Measurements from ENCODE around the gene CEP44.
"Not testable (repeated sequence)": the region's sequence is repeated elsewhere in the genome, so short reads cannot be mapped to it uniquely, and the experiment has no call there.

The CEP44 gene

DNA sequence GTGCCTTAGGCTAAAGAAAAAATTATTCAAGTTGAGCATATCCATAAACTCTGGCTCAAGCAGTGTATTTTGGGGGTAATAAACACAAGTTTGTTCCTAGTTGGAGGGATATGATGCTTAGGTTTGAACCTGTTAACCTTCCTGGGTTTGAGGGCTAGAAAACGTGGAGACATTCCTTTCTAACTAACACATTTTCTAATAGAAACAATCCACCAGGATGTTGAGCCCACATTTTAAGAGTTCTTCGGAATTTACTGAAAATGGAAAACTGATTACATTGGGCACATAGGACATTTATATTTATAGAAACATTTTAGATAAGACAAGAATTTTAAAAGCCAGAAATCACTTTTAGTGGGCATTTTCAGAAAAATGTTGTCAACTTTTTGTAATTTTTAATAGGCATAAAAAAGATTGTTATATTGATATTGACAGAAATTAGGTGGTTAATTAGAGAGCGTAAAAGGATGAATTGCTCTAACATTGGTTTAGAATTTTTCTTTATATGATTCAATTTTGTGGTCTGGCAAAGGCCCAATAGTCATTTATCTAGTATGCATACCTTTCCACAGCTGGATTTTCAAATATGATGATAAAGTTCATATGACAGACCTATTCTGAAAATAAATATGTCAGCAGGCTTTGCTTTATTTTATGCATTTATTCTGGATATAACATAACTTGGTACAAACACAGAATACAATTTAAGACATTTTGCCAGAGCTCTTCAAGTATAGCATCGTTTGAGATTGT, 49.2 kb downstream of the CEP44 start:
- no peak for DNase-seq

DNA sequence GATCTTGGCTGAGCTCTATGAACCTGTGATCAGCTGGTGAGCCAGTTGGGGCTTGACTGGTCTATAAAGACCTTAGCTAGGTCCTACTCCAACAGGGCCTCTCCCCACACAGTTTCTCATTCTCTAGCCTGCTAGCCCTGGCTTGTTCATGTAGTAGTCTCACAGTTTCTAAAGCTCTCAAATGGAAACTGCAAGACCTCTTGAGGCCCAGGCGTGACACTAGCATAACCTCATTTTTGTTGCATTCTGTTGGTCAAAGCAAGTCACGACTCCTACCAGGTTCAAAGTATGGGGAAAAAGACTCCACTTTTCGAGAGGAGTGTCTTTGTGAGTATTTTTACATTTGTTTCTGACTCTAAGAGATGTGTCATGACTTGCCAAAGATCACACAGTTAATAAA, 50.9 kb downstream of the CEP44 start:
- no peak for DNase-seq

DNA sequence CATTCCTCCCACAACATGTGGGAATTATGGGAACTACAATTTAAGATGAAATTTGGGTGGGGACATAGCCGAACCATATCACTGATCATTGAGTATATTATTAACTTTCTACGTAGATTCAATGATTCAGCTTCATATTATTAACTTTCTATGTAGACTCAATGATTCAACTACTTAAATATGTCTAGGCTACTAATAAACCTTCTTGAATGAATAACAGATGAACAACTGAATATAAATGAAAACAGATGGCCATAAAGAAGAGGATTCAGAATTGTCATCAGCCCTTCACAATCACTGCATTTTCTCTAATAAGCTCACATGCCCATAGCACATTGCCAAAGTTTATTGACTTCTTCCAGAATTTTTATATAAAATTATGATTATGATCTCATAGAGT, 57.0 kb downstream of the CEP44 start:
- DNase-seq = no peak

DNA sequence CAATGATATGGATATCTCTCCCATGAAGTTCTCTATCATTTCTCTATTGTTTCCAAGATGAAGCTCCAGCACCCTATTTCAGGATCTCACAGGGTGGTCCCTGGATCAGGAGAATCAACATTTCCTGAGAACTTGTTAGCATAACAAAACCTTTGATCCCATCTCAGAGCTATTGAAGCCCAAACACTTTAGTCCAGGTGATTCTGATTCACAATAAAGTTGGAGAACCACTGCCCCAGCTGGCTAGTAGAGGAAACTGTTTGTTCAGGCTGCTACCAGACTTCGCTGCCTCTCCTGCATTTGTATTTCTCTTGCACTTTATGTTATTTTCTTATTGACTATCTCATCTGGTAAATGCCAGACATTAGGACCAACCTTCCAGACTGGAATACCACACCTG, 65.4 kb downstream of the CEP44 start:
- no peak for DNase-seq

DNA sequence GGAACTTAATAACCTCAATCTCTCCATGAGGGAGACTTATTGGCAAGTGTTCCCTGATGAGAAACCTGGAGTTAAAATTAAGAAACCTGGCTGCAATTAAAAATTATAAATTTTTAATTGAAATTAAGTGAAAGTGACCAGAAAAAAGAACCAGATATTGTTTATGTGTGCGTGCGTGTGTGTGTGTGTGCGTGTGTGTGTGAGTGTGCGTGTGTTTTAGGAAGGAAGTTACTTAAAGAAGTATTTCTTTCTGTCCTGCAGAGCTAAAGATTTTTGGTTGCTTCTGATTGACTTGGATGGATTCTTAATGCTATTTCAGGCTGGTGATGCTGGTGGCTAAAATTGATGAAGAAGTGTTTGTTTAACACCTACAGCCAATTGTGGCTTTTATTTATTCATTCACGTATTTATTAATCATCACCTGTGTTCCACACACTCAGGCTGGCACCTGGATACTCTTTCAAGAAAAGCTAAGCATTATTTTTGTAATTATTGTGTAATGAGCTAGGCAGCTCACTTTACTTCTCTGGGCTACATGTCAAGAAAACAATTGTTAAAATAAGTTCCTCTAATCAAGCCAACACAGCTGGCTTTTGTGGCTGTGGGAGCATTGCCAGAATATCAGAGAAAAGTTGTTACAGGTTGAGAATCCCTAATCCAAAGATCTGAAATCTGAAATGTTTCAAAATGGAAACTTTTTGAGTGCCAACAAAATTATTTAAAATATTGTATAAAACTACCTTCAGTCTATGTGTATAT, 68.5 kb downstream of the CEP44 start:
- DNase-seq = no peak

DNA sequence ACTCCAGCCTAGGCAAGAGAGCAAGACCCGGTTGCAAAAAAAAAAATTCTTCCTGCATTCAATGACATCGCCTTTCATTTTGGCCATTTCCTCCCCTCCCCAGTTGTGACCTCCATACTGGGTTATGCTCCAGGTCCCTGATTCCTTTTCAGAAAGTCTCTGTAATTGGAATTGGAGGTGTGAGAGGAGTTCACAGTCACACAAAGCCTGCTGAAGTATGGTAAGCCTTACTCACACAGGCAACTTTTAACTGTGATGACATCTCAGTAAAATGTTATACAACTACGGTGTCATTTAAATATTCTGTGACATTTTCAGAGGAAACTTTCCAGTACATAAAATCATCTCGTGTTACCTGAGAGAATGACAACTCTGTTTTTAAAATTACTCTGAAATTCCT, 73.6 kb downstream of the CEP44 start:
- DNase-seq = no peak

DNA sequence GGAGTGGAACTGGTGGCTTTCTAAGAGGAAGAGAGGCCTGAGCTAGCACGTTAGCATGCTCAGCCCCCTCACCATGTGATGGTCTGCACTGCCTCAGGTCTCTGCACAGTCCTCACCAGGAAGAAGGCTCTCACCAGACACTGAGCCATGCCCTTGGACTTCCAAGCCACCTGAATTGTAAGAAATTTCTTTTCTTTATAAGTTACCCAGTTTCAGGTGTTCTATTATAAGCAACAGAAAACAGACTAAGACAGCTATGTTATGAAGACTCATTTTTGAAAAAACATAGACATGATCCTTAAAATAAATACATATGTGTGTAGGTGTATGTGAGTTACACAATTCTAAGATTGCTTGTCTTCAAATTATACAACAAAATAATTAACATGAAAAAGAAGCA, 74.7 kb downstream of the CEP44 start:
- no peak for DNase-seq

DNA sequence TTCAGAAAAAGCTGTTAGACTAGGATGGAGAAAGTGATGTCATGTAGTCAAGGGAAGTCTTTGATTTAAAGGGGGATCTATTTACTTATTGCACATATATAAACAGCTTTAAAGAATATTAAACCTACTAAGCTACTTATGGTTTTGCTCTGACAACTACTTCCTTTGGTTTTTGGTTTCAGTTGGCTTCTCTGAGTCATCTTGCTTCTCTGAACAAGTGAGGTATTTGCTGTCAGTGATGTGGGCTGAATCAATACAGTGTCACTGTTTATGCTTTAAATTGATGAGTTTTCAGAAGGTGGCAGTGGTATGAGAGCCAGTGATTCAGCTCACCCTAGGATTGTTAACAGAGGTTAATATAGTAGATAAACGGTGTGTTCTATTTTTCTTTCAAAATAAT, 75.1 kb downstream of the CEP44 start:
- no peak for DNase-seq

DNA sequence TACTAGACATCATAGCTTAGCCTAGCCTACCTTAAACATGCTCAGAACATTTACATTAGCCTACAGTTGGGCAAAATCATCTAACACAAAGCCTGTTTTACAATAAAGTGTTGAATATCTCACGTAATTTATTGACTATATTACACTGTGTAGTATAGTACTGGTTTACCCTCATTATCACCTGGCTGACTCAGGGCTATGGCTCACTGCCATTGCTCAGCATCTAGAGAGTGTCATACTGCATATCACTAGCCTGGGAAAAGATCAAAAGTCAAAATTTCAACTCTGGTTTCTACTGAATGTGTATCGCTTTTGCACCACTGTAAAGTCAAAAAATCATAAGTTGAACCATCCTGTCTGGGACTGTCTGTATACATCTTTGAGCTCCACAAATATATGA, 78.6 kb downstream of the CEP44 start:
- no peak for DNase-seq

DNA sequence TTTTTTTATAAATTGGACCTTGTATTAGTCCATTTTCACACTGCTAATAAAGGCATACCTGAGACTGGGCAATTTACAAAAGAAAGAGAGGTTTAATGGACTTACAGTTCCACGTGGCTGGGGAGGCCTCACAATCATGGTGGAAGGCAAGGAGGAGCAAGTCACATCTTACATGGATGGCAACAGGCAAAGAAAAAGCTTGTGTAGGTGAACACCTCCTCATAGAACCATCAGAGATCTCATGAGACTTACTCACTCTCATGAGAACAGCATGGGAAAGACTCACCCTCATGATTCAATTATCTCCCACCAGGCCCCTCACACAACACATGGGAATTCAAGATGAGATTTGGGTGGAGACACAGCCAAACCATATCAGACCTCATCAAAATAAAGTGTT, 80.1 kb downstream of the CEP44 start:
- not testable (repeated sequence) for DNase-seq

DNA sequence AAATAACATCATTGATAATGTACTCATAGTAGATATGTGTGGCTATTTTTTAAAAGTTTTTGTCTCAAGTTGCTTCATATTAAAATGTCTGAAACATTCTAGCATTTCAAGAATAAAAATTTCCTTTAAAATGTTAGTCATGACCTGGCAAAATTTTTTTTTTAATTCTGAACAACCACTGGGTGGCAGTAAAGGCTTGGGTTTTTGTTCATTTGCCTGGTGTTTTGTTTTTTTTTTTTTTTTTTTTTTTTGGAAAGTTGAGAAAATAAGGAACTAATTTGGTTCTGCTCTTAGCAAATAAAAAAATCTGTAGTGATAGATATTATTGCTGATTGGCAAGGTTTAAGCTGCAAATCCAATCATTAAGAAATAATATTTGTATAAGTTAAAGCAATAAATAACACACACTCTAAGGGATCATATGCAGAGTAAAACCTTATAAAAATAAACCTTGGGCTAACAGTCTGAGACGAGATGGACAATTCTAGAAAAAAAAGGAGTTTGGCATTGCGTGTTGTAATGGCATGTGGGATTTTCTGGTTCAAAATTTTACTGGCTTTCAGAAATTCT, 81.4 kb downstream of the CEP44 start:
- DNase-seq = no peak

DNA sequence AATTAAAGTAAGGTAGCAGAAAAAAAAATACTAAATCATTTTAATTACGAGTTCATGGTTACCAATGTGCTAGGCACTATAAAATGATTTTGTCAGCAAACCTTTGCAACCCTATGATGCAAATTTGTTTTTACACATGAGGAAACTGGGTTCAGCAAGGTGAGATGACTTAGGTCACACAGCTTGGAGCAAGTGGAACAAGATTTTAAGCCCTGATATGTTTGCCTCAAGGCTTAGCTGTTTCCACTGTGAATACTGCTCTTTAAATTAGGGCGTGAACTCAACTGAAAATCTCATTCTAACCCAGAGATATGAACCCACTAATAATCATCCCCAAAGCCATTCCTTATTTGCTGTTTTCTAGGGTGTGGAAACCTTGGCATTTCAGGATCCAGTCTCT, 86.3 kb downstream of the CEP44 start:
- DNase-seq = no peak

DNA sequence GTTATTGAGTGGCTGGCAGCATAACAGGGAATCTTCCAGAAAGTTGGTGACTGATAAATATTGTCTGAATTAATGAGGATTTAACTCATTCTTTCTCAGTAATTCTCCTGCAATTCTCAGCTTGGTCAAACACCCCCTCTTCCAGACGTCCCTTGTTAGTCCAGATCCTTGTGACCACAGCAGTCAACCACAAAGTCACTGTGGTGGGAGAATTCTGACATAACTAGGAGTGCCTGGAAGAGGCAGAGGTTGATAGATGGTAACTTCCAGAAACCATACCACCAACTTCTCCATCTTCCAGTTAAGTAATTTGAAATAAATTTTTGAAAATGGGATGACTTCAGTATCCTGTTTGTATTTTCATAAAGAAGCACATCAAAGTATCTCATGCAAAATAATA, 90.1 kb downstream of the CEP44 start:
- DNase-seq = no peak

DNA sequence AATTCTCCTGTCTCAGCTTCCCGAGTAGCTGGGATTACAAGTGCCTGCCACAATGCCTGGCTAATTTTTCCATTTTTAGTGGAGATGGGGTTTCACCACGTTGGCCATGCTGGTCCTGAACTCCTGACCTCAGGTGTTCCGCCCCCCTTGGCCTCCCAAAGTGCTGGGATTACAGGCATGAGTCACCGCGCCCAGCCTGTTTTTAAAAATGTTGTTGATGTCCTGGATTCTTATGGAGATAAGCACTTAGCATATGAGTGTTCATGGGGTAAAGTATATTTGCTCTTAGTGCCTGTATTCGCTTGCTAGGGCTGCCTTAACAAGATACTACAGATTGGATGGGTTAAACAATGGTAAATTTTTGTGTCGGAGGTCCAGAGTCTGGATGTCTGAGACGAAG, 91.7 kb downstream of the CEP44 start:
- no peak for DNase-seq

DNA sequence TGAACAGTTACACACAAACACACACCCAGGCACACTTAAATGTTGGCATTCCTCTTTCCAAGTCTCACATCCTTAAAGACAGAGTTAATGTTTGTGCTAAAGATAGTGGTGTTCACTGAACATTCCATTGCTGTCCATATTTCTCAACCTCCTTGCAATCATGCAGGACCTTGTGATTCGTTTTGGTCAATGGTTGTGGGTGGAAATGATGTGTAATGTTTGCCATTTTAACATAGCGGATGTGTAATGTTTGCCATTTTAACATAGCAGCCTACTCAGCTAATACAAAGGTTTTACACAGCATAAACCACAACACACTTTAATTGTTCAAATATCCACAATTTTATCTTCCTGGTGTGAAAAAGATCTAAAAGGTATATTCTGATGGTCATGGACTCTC, 93.9 kb downstream of the CEP44 start:
- no peak for DNase-seq

DNA sequence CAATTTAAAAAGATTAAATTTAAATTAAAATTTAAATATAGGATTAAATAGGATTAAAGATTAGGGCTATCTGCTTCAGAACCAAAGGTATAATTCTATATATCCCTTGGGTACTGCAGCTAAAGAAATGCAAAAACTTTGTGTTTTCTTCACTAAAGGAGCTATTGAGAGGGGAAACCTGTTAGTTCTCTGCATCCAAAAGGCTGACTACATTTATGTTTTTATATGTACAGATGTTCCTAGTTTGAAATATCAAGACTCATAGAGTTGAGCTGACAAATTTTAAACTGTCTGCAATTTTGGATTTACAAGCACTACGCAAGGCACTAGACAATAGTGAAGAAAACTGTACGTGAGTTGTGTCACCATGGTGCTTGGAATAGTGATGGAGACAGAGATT, 95.2 kb downstream of the CEP44 start:
- DNase-seq = no peak

DNA sequence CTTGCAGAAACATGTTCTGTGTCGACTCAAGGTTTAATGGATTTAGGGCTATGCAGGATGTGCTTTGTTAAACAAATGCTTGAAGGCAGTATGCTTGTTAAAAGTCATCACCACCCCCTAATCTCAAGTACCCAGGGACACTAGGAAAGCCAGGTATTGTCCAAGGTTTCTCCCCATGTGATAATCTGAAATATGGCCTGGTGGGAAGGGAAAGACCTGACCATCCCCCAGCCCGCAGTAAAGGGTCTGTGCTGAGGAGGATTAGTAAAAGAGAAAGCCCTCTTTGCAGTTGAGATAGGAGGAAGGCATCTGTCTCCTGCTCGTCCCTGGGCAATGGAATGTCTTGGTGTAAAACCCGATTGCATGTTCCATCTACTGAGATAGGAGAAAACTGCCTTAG, 96.5 kb downstream of the CEP44 start:
- not testable (repeated sequence) for DNase-seq

DNA sequence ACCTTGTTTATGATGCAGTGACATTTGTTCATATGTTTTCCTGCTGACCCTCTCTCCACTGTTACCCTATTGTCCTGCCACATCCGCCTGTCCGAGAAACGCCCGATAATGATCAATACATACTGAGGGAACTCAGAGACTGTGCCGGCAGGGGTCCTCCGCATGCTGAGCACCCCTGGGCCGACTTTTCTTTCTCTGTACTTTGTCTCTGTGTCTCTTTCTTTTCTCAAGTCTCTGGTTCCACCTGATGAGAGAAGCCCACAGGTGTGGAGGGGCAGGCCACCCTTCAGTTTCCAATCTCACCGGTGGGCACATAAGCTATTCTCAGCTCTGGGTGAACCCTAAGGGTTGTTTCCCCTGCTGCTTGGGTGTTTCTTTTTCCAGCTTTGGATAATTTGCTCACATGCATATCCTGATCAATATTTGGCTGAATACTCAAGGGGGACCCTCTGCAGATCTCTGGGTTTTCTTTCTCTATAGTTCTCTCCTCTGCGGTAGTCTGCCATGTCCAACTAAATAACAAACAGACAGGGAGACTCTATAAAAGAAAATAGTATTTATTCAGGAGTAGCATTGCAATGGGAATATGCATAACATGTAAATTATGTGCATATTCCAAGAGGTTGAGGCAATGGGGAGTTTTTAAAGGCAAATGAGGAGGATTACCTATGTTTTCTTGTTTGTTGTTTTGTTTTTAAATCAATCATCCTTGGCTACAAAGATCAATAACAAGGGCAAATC, 97.2 kb downstream of the CEP44 start:
- no peak for DNase-seq

DNA sequence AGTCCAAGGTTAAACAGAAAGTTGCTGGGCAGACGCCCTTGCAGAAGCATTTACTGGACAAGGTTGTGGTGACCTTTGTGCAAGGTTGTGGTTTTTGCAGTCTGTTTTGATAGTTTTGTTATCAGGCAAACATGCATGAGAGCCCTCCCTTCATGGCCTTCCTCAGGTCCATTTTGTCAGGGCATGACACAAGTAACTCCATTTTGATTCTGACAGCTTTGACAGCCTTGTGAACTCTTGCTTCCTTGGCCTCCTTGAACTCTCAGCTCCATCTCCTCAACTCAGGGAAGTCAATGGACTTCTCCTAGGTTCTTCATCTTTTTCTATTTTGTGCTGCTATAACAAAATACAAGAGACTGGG, 97.7 kb downstream of the CEP44 start:
- no peak for DNase-seq

All from DMS 273 treated with DMSO at 0.1 percent for 48 hours (cell line).